GM12801 (cell line): ENCODE results near the gene ITCH.

Experiments used
- CTCF ChIP-seq: IDR thresholded peaks from one replicate; pipeline ENCODE4 v1.5.1; 2011; ENCODE audit warnings: control low read depth; ENCODE audit not compliant: insufficient read length; ENCODE audit errors: extremely low read depth

Gene ITCH

DNA sequence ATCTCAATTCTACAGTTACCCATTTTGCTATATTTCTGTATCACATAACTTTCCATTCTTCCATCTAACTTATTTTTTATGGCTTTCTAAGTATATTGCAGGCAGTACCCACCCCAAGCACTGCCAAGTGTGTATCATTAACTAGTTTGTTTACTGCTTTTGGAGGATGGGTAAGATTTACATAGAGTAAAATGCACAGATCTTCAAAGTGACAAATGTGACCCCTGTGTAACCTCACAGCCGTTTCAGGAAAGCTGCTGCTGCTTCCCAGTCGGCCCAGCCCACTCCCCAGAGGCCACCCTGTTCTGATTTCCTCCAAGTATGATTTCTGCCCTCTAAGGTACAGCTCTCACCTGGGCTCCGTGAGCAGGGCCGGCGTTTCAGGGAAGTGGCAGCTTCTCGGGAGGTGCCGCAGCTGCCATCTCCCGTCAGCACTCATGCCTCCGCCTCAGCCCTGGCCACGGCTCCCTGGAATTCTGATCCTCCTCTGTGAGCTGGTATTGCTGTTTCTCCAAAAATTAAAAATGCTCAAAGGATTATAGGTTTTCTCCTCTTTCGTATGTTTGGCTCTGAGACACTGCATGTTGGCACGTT is 180.5 kb downstream of the ITCH start:
- TF ChIP-seq CTCF, result no peak

DNA sequence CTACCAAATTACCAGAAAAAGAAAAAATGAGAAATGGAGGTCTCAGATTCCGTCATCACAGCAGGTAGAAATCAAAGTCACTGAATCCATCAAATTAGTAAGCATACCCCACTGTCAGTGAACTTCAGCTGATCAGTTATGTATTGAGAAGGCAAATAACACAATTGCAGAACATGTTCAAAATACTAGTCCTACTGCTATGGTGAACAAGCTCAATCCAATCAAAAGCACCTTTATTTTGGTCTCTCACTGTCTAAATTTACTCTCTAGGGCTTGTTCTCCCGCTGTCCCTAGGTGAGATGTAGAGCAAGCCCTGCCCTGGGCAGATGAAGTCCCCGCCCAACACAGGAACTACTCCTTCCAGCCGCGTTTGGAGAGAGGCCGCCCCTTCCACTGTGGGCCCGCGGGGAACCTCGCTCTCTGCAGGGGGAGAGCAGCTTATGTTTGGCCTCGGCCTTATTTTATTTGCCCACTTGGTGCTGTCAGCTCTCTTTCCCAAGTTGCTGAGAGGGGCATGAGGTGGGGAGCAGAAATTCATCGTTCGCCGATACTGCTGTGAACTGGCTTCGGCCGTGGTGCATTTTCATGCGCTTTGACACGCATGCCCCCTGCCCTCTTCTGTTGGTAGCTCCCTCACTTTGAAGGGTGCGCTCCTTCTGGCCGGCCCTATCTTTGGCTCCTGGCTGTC is 181.2 kb downstream of the ITCH start:
- TF ChIP-seq CTCF, result no peak

DNA sequence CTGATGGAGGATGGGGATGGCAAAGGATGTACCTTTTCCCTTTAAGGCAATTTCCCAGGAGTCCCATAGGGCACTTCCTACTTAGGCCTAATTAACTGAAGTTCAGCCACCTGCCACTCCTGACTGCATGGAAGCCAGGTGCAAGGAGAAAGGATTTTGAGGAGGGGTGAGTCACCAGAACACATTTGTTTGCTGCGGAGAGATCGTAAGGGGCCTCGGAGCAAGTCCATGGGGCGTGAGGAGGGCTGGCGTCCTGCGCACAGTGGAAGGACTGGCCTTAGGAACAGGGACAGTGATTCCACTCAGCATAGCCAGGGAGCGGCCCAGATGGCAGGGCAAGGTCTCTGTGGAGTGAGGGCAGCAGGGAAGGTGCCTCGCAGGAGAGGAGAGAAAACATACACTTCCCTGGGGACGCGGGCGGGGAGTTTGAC is 183.7 kb downstream of the ITCH start:
- no peak for TF ChIP-seq CTCF

- TF ChIP-seq CTCF, result no peak
These were observed 185.0 kb downstream of the ITCH start for GRCh38 chr20:34547844-34548613.

GRCh38 chr20:34549291-34549928 is 186.3 kb downstream of the ITCH start:
- TF ChIP-seq CTCF, result no peak

DNA sequence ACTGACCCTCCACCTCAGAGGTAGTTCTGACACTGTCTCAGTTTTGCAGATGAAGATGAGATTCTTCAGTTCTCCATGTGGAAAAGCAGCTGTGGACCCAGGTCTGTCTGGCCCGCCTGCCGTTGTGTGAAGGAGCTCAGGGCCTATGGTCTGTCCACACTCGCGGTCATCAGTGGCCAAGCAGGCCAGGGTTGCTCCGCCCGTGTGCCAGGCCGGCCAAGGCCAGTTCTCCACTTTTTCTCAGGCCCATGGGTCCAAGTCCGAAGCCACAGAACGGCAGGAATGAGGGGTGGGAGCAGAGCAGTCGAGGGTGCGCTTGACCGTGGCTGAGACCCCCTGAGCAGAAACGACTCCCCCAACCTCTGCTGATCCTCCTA is 186.8 kb downstream of the ITCH start:
- TF ChIP-seq CTCF, result no peak

- TF ChIP-seq CTCF, result no peak
These were observed 189.5 kb downstream of the ITCH start for GRCh38 chr20:34552569-34552968.
